GM21825 (cell line): ENCODE measurements around the gene VDAC1.
"Not testable (repeated sequence)": the region's sequence is repeated elsewhere in the genome, so short reads cannot be mapped to it uniquely, and the experiment has no call there.

Experiments used
- ATAC-seq: cut with Tn5 transposase; IDR thresholded peaks from one replicate; pipeline ENCODE4 v1.9.1; 2021; ENCODE audit warnings: mild to moderate bottlenecking, moderate library complexity; ENCODE audit not compliant: unreplicated experiment

VDAC1 gene

GRCh38 chr5:133996683-133997252 is 8.0 kb downstream of the VDAC1 start:
- no peak for ATAC-seq

GRCh38 chr5:133995883-133996563 is 8.8 kb downstream of the VDAC1 start:
- no peak for ATAC-seq

- ATAC-seq, result no peak
These were observed 9.4 kb downstream of the VDAC1 start for GRCh38 chr5:133995341-133995740.

GRCh38 chr5:133994990-133995333 is 9.8 kb downstream of the VDAC1 start:
- ATAC-seq, result no peak

- no peak for ATAC-seq
These were observed 10.3 kb downstream of the VDAC1 start for GRCh38 chr5:133994297-133994989.

- ATAC-seq, result no peak
These were observed 11.4 kb downstream of the VDAC1 start for GRCh38 chr5:133993185-133993936.

- no peak for ATAC-seq
These were observed 12.2 kb downstream of the VDAC1 start for GRCh38 chr5:133992429-133993155.

GRCh38 chr5:133991171-133991910 is 13.4 kb downstream of the VDAC1 start:
- no peak for ATAC-seq

GRCh38 chr5:133990396-133990795 is 14.4 kb downstream of the VDAC1 start:
- ATAC-seq, result no peak

- no peak for ATAC-seq
These were observed 19.1 kb downstream of the VDAC1 start for GRCh38 chr5:133985540-133986180.

GRCh38 chr5:133983674-133984073 is 21.1 kb downstream of the VDAC1 start:
- no peak for ATAC-seq

- ATAC-seq, result no peak
These were observed 23.1 kb downstream of the VDAC1 start for GRCh38 chr5:133981714-133982113.

- ATAC-seq, result no peak
These were observed 24.1 kb downstream of the VDAC1 start for GRCh38 chr5:133980652-133981051.

- no peak for ATAC-seq
These were observed 25.8 kb downstream of the VDAC1 start for GRCh38 chr5:133978943-133979342.

- ATAC-seq, result no peak
These were observed 26.9 kb downstream of the VDAC1 start for GRCh38 chr5:133977858-133978257.

- peak; percentile 44 for ATAC-seq
These were observed 27.5 kb downstream of the VDAC1 start for GRCh38 chr5:133977161-133977787.

- not testable (repeated sequence) for ATAC-seq
These were observed 29.2 kb downstream of the VDAC1 start for GRCh38 chr5:133975546-133975945.

- ATAC-seq, result no peak
These were observed 30.6 kb downstream of the VDAC1 start for GRCh38 chr5:133974142-133974541.

- no peak for ATAC-seq
These were observed 34.4 kb downstream of the VDAC1 start for GRCh38 chr5:133970325-133970909.
